GM12892 (cell line): ENCODE data around the gene DBN1.

Experiments used
- POLR2A ChIP-seq: IDR thresholded peaks from 2 replicates; pipeline ENCODE4 v1.6.1; 2011; ENCODE audit warnings: low read depth, low read length, control low read depth
- POLR2AphosphoS5 ChIP-seq: IDR thresholded peaks from 2 replicates; pipeline ENCODE4 v1.6.1; 2011; ENCODE audit warnings: low read depth, low read length, control low read depth
- TAF1 ChIP-seq: IDR thresholded peaks from 2 replicates; pipeline ENCODE4 v1.6.1; 2011; ENCODE audit warnings: low read depth, mild to moderate bottlenecking, control low read depth, low read length, borderline replicate concordance

DNA sequence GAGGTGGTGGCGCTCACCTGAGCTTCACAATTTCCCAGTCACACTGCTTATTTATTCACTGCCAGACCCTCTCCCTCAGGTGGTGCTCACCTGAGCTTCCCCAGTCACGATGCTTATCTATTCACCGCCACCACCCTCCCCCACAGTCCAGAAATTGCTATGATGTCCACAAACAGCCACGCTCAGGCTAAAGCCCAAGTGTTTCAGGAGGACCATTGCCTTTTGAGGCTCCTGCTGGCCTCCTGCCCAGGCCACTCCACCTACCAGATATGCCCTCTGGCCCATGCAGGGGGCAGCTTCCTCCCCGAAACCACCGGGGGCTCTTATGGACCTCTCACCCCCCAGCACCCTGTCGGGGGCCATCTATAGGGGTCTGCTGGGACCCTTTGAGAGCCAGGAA, 19.4 kb upstream of the DBN1 start:
- 0 out of 2 replicates have a peak, but pooled peaks have one; percentile 25 for TF ChIP-seq POLR2A
- no peak for TF ChIP-seq POLR2AphosphoS5
- TF ChIP-seq TAF1: no peak
